Measurements from ENCODE around the gene TLE7.

The TLE7 gene

DNA sequence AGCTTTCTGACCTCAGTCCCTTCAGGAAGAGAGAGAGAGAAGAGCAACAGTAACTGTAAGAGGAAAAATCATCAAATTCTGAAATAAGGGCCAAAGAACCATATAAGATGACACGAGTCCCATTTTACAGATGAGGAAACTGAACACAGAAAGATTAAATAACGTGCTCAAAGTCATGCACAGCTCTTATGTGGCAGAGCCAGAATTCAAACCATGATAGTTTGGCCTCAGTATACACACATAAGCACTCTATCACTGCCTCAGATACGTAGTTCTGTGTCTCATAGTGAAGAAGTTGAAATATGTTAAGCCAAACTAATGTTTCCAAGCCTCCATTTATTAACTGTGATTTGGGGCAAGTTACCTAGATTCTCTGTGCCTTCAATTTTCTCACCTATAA lies 49.2 kb upstream of the TLE7 start (continued):
- TF ChIP-seq ZXDB (tag by site-specific recombination; IDR thresholded peaks at IDR 0.05) (no peak), ZNF302 (tag by site-specific recombination; IDR thresholded peaks at IDR 0.05; ENCODE audit: low read depth) (no peak), HOXD13 (CRISPR knock-in tag; IDR thresholded peaks at IDR 0.05; ENCODE audit: borderline replicate concordance) (no peak), ZNF624 (tag by site-specific recombination; IDR thresholded peaks at IDR 0.05) (no peak), ZFP41 (tag by site-specific recombination; IDR thresholded peaks at IDR 0.05; ENCODE audit: borderline replicate concordance) (no peak)
- TF ChIP-seq, protein P1, sequence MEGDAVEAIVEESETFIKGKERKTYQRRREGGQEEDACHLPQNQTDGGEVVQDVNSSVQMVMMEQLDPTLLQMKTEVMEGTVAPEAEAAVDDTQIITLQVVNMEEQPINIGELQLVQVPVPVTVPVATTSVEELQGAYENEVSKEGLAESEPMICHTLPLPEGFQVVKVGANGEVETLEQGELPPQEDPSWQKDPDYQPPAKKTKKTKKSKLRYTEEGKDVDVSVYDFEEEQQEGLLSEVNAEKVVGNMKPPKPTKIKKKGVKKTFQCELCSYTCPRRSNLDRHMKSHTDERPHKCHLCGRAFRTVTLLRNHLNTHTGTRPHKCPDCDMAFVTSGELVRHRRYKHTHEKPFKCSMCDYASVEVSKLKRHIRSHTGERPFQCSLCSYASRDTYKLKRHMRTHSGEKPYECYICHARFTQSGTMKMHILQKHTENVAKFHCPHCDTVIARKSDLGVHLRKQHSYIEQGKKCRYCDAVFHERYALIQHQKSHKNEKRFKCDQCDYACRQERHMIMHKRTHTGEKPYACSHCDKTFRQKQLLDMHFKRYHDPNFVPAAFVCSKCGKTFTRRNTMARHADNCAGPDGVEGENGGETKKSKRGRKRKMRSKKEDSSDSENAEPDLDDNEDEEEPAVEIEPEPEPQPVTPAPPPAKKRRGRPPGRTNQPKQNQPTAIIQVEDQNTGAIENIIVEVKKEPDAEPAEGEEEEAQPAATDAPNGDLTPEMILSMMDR (tag by site-specific recombination; IDR thresholded peaks at IDR 0.05): no peak
- TF ChIP-seq, protein P2, sequence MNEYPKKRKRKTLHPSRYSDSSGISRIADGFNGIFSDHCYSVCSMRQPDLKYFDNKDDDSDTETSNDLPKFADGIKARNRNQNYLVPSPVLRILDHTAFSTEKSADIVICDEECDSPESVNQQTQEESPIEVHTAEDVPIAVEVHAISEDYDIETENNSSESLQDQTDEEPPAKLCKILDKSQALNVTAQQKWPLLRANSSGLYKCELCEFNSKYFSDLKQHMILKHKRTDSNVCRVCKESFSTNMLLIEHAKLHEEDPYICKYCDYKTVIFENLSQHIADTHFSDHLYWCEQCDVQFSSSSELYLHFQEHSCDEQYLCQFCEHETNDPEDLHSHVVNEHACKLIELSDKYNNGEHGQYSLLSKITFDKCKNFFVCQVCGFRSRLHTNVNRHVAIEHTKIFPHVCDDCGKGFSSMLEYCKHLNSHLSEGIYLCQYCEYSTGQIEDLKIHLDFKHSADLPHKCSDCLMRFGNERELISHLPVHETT (tag by site-specific recombination; IDR thresholded peaks at IDR 0.05): no peak

- Histone ChIP-seq H3K4me3 (ENCODE audit: low read depth, low read length) (no peak overlapping the region), H3K36me3 (ENCODE audit: control insufficient read depth in 2 of 2, insufficient read depth in 1 of 2, low read length in 2 of 2) (no peaks in the 10 kb centered on the region), H3K4me1 (ENCODE audit: control insufficient read depth, insufficient read depth, low read length) (no peaks in the 10 kb centered on the region), H3K27ac (ENCODE audit: extremely low read depth, low read depth, low read length) (no peak overlapping the region), H3K9me3 (ENCODE audit: control insufficient read depth, insufficient read depth, low read depth, low read length) (no peaks in the 10 kb centered on the region)
- POLR2A ChIA-PET: interaction anchor here (0.5 kb wide), 1 partner anchor 23 kb away, joined by 3 read pairs; no protein-coding TSS in a partner anchor
- CTCF ChIA-PET: interaction anchor here (0.8 to 2.0 kb wide), 3 partner anchors 9 to 78 kb away, joined by 3 to 10 read pairs (median 7); no protein-coding TSS in a partner anchor
- TF ChIP-seq ZFP69B (tag by site-specific recombination; IDR thresholded peaks at IDR 0.05): no peak
- TF ChIP-seq ZNF837 (tag by site-specific recombination; IDR thresholded peaks at IDR 0.05): no peak
- TF ChIP-seq ZNF510 (tag by site-specific recombination; IDR thresholded peaks at IDR 0.05; ENCODE audit: insufficient replicate concordance): no peak
- TF ChIP-seq PRDM6 (tag by site-specific recombination; IDR thresholded peaks at IDR 0.05): no peak
- no peak for TF ChIP-seq ZNF121 (tag by site-specific recombination; IDR thresholded peaks at IDR 0.05)
Observed at GRCh38 chr16:71490361-71490760, 48.5 kb upstream of the TLE7 start.

DNA sequence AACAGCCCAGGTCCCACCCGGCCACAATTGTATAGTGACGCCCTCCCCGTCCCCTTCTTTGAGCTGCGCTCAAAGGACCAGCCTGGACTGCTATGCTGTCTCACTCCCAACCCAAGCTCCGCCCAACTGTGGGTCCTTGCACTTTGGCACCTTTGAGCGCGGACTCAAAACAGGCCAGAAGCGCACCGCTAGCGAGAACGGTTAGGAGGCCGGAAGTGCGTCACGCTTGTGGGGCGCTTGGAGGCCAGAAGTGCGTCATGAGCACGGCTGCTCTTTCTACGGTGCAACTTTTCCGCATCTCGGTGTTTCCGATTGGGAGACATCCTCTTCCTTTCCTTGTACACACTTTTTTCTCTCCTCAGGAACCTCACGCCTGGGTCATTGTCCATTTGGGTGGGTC lies 47.3 kb upstream of the TLE7 start, which contains the start of gene ZNF19:
TSS of gene ZNF19 (minus strand) at position 203 of the 400 bp plus-strand sequence. CDS start 7,210 bp downstream, outside the sequence.
- H3K9me3 ChIP-seq (ENCODE audit: control insufficient read depth, insufficient read depth, low read depth, low read length): no peaks in the 10 kb centered on the region
- H3K4me1 ChIP-seq (ENCODE audit: control insufficient read depth, insufficient read depth, low read length): no peaks in the 10 kb centered on the region
- ChIA-PET POLR2A (no interaction called here), CTCF (interaction anchor here (0.7 to 1.6 kb wide), 3 partner anchors 10 to 12 kb away, joined by 3 to 7 read pairs (median 3); no protein-coding TSS in a partner anchor)
- no peak within 1 kb of the TSS for H3K4me3 ChIP-seq (ENCODE audit: low read depth, low read length)
- no peaks in the 10 kb centered on the region for H3K36me3 ChIP-seq (ENCODE audit: control insufficient read depth in 2 of 2, insufficient read depth in 1 of 2, low read length in 2 of 2)
- no peak within 1 kb of the TSS for H3K27ac ChIP-seq (ENCODE audit: extremely low read depth, low read depth, low read length)
- TF ChIP-seq GLIS1 (tag by site-specific recombination; IDR thresholded peaks at IDR 0.05): no peak
- no peak for TF ChIP-seq ZNF701 (tag by site-specific recombination; IDR thresholded peaks at IDR 0.05)
- no peak for TF ChIP-seq ZBTB20 (tag by site-specific recombination; IDR thresholded peaks at IDR 0.05)
- no peak for TF ChIP-seq ZSCAN16 (tag by site-specific recombination; IDR thresholded peaks at IDR 0.05)
- TF ChIP-seq ZNF514 (tag by site-specific recombination; IDR thresholded peaks at IDR 0.05): no peak
- TF ChIP-seq ZNF23 (tag by site-specific recombination; IDR thresholded peaks at IDR 0.05; ENCODE audit: borderline replicate concordance): no peak
- TF ChIP-seq GLIS2 (tag by site-specific recombination; IDR thresholded peaks at IDR 0.05): no peak
- no peak for TF ChIP-seq ZNF354C (tag by site-specific recombination; IDR thresholded peaks at IDR 0.05; ENCODE audit: borderline replicate concordance, low read depth)
- no peak for TF ChIP-seq ZNF335 (tag by site-specific recombination; conservative IDR thresholded peaks at IDR 0.05)
- no peak for TF ChIP-seq ZSCAN5A (tag by site-specific recombination; IDR thresholded peaks at IDR 0.05)
- TF ChIP-seq ZNF621 (tag by site-specific recombination; IDR thresholded peaks at IDR 0.05): no peak
- no peak for TF ChIP-seq BCL11B (tag by site-specific recombination; IDR thresholded peaks at IDR 0.05; ENCODE audit: low read depth)
- no peak for TF ChIP-seq ZNF394 (tag by site-specific recombination; IDR thresholded peaks at IDR 0.05; ENCODE audit: borderline replicate concordance)
- no peak for TF ChIP-seq ZNF157 (tag by site-specific recombination; IDR thresholded peaks at IDR 0.05)
- no peak for TF ChIP-seq WT1 (tag by site-specific recombination; IDR thresholded peaks at IDR 0.05)
- no peak for TF ChIP-seq ZEB2 (tag by site-specific recombination; IDR thresholded peaks at IDR 0.05)
- TF ChIP-seq ZNF202 (tag by site-specific recombination; IDR thresholded peaks at IDR 0.05; ENCODE audit: borderline replicate concordance): no peak
- TF ChIP-seq ZXDB (tag by site-specific recombination; IDR thresholded peaks at IDR 0.05): no peak

Data from HEK293 (cell line).